Ovary (tissue), 3 donors: ENCODE data around the gene SCFD1.

ENCODE experiments used
- CTCF ChIP-seq, 3 donors: fragments of 450-650 bp in 2 of 3; fragments of 200-600 bp in 1 of 3; IDR thresholded peaks; one replicate each; pipeline versions ENCODE4 v1.5.1 to v1.8.0; 2016 to 2022; ENCODE audit warnings: antibody characterized with exemption in 3 of 3, mild to moderate bottlenecking in 1 of 3
- EP300 ChIP-seq: sonication (generic); formaldehyde crosslinking; IDR thresholded peaks from one replicate; pipeline ENCODE4 v1.6.1; 2017; ENCODE audit warnings: antibody characterized with exemption
- POLR2A ChIP-seq: fragments of 450-650 bp; IDR thresholded peaks from one replicate; pipeline ENCODE4 v1.6.1; 2017; ENCODE audit warnings: antibody characterized with exemption, mild to moderate bottlenecking, moderate library complexity
- donor health status: DM: no; HTN: no; CAD: no.

- TF ChIP-seq CTCF (IDR thresholded peaks at IDR 0.05) (no peak), POLR2A (no peak), EP300 (no peak)
Measured at GRCh38 chr14:30584058-30584630, 38.0 kb upstream of the SCFD1 start.
